ENCODE results near the gene PAK1.

- TF ChIP-seq, protein P1, sequence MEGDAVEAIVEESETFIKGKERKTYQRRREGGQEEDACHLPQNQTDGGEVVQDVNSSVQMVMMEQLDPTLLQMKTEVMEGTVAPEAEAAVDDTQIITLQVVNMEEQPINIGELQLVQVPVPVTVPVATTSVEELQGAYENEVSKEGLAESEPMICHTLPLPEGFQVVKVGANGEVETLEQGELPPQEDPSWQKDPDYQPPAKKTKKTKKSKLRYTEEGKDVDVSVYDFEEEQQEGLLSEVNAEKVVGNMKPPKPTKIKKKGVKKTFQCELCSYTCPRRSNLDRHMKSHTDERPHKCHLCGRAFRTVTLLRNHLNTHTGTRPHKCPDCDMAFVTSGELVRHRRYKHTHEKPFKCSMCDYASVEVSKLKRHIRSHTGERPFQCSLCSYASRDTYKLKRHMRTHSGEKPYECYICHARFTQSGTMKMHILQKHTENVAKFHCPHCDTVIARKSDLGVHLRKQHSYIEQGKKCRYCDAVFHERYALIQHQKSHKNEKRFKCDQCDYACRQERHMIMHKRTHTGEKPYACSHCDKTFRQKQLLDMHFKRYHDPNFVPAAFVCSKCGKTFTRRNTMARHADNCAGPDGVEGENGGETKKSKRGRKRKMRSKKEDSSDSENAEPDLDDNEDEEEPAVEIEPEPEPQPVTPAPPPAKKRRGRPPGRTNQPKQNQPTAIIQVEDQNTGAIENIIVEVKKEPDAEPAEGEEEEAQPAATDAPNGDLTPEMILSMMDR (IDR thresholded peaks at IDR 0.05), result no peak
- TF ChIP-seq POLR2A (IDR thresholded peaks at IDR 0.05), result no peak
Observed at GRCh38 chr11:77510851-77511250, 37.0 kb upstream of the PAK1 start.
